Activated CD4-positive, CD25-positive, alpha-beta regulatory T cell treated with anti-CD3 and anti-CD28 coated beads, Interleukin-2, amount 50 U/mL, for 72 hours (primary cell): ENCODE data around the gene ATG13.
"Not testable (repeated sequence)": the region's sequence is repeated elsewhere in the genome, so short reads cannot be mapped to it uniquely, and the experiment has no call there.

ENCODE experiments used
- DNase-seq: peaks from one replicate; pipeline ENCODE4 v3.0.0; 2021

ATG13 gene

DNA sequence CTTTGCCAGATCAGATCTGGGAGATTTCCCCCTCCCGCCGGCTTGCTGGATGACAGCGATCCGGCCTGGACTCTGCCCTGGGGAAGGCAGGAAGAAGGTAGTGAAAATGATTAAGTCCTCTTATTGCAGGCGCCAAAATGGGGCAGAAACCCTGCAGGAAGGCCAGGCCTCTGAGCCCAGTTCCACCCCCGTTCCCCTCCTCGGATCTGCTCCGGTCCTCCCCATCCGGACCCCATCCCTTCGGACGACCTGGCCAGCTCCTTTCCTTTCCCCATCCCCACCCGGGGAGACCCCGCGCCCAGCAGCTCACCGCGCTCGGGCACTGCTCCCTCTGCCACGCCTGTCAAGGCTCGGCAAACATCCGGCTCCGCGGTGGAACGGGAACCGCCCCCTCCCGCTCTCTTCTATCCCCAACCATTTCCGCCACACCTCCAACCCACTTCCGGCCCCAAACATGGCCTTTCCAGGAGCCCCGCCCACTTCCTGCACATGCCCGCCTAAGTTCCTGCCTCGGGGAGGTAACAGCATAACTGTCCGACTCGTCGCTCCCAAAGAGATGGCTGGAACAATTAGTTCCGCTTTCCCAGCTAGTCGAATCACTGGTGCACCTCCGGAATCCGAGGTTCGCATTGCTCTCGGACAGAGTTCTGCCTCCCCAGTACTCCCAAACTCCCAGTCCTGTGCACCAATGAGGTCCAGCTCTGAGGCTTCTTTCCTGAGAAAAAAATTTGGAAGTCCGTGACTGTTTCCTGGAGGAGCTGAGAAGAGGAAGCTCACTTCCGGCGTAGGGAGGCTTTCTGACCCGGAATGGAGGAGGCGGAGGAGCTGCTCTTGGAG is 83.1 kb downstream of the ATG13 start, which contains the start of the genes ARHGAP1 and ZNF408:
ARHGAP1 (minus strand) TSS at position 379 of the 837 bp plus-strand sequence. CDS start 4,512 bp downstream, outside the sequence.
ZNF408 (plus strand) TSS at position 791 of the 837 bp plus-strand sequence; CDS start at position 808, 17 bp downstream.
- peak; percentile 99 for DNase-seq

DNA sequence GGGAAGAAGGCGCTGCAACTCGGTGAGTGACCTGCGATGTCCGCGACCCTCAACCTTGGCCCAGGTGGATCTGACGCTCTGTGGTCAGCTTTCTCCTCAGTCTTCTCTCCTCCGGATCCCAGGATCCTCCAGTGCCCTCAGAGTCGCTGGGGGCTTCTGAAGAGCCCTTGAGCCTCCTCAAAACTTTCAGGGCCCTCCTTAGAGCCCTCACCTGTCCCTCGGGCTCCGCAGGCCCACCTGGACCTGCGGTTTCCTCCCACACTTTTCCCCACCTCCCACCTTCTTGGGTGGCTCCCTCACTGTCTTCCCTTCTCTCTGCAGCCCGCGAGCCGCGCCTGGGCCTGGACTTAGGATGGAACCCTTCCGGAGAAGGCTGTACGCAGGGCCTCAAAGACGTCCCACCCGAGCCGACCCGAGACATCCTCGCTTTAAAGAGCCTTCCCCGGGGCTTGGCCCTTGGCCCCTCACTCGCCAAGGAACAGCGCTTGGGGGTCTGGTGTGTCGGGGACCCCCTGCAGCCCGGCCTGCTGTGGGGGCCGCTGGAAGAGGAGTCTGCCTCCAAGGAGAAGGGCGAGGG is 83.8 kb downstream of the ATG13 start:
- no peak for DNase-seq

DNA sequence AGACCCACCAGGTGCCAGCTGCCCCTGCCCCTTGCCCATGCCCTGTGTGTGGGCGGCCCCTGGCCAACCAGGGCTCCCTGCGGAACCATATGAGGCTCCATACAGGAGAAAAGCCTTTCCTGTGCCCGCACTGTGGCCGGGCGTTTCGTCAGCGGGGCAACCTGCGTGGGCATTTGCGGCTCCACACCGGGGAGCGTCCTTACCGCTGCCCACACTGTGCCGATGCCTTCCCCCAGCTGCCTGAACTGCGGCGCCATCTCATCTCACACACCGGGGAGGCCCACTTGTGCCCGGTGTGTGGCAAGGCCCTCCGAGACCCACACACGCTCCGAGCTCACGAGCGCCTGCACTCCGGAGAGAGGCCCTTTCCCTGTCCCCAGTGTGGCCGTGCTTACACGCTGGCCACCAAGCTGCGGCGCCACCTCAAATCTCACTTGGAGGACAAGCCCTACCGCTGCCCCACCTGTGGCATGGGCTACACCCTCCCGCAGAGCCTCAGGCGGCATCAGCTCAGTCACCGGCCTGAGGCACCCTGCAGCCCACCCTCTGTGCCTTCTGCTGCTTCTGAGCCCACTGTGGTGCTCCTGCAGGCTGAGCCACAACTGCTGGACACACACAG is 87.8 kb downstream of the ATG13 start:
- DNase-seq: no peak

GRCh38 chr11:46706886-46707285 is 89.5 kb downstream of the ATG13 start:
- no peak for DNase-seq

DNA sequence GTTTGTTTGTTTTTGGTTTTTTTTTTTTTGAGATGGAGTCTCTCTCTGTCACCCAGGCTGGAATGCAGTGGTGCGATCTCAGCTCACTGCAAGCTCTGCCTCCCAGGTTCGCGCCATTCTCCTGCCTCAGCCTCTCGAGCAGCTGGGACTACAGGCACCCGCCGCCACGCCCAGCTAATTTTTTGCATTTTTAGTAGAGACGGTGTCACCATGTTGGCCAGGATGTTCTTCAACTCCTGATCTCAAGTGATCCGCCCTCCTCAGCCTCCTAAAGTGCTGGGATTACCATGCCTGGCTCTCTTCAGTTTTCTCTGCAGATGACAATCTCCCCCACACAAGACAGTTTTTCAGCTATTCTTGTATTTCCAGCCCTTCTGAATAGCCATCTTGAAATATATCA is 92.0 kb downstream of the ATG13 start:
- DNase-seq: not testable (repeated sequence)

DNA sequence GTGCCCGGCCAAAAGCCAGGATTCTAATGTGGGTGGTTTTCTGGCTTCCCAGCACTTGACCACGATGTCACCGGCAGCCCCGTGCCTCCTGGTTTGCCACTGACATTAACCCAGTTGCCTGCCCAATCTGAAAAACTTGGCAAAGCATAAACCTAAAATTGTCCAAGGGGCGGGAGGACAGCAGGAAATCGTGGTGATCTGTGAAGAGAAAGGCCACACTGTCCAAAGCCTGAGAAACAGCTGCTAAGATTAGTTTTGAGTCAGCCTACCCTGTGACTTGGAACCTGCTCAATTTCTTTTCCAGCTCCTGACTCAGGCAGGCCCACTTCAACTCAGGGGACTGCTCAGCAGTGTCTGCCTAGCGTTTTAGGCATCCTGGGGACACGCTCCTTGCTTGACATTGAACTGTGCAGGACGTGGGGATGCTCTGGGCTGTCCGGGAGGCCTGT is 93.5 kb downstream of the ATG13 start:
- DNase-seq: no peak

- no peak for DNase-seq
Observed at GRCh38 chr11:46711303-46711702, 94.0 kb downstream of the ATG13 start.

DNA sequence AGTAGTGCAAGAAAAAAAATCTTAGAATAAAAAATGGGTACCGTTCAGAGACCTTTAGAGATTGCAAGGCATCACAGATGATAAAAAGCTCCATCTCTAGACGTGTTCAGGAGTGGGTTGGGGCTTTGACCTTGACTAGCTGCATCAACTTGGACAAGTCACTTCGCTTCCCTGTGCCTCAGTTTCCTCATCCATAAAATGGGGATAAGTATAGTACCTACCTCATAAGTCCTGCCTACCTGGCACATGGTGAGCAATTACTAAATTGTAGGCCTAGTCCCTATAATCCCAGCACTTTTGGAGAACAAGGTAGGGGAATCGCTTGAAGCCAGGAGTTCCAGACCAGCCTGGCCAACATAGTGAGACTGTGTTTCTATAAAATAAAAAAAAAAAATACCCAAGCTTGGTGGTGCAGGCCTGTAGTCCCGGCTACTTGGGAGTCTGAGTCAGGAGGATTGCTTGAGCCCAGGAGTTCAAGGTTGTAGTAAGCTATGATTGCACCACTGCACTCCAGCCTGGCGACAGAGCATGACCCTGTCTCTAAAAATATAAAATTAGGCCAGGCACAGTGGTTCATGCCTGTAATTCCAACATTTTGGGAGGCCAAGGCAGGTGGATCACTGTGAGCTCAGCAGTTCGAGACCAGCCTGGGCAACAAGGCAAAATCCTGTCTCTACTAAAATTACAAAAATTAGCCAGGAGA is 95.7 kb downstream of the ATG13 start:
- DNase-seq: no peak

DNA sequence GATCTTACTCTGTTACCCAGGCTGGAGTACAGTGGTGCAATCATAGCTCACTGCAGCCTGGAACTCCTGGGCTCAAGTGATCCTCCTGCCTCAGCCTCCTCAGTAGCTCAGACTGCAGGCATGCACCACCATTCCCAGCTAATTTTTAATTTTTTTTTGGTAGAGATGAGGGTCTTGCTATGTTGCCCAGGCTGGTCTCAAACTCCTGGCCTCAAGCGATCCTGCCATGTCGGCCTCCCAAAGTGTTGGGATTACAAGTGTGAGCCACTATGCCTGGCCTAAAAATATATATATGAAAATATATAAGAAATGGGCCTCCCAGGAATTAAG is 100.4 kb downstream of the ATG13 start:
- DNase-seq: not testable (repeated sequence)

DNA sequence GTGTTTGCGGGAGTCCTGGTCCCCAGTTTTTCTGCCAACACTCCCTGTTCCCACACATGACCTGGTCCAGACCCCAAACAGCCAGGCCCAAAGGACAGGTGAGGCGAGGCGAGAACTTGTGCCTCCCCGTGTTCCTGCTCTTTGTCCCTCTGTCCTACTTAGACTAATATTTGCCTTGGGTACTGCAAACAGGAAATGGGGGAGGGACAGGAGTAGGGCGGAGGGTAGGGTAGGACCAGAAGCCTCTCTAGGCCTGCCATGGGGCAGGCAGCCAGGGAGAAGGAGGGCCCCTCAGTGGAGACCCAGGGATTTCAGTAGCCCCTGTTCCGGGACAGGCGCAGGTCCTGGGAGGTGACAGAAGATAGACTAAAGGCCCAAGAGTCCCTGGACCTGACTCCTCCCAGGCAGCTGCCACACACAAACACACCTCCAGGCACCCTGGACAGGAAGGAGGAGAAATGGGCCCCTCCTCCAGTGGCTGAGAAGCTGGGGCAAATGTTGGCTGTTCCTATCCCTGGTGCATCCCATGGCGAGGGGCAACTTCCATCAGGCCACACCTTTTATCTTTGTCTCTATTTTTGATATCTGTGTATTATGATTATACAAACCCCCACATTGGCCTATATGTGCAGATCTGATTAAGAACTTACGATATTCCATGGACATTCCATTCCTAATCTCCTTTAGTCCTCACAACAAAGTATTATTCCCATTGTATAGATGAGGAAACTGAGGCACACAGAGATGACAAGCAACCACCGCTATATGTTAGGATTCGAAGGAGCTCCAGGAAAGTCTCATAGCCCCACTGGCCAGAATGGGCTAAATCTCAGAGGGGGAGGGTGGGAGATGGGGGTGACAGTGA is 101.0 kb downstream of the ATG13 start:
- no peak for DNase-seq

- DNase-seq: no peak
Observed at GRCh38 chr11:46719048-46719542, 101.7 kb downstream of the ATG13 start, which contains the start of gene F2. Gene F2, plus strand, starts transcription at chr11:46719213. Its CDS starts 23 bp downstream, at chr11:46719236.

GRCh38 chr11:46719543-46720218 is 102.3 kb downstream of the ATG13 start:
- no peak for DNase-seq

GRCh38 chr11:46721286-46721685 is 103.9 kb downstream of the ATG13 start:
- DNase-seq: no peak

GRCh38 chr11:46722566-46723358 is 105.4 kb downstream of the ATG13 start:
- no peak for DNase-seq

- no peak for DNase-seq
Observed at GRCh38 chr11:46723359-46723680, 106.0 kb downstream of the ATG13 start.

- DNase-seq: no peak
Observed at GRCh38 chr11:46724088-46724487, 106.7 kb downstream of the ATG13 start.
